GM13977 (cell line): Measurements from ENCODE around the gene GPER1.

Source experiments
- DNase-seq: peaks from one replicate; pipeline ENCODE4 v3.0.0; 2012; ENCODE audit warnings: low spot score
- in situ Hi-C: fragments of 300-500 bp; cut with MboI; formaldehyde crosslinking; loops from one replicate; pipeline ENCODE4 v1.12.0; 2022; ENCODE audit warnings: low sequenced_read_pairs, low pct_unique_long_range_greater_than_20kb, mixed read lengths, inconsistent platforms; ENCODE audit not compliant: unreplicated experiment
- TF ChIP-seq, protein P1 (sequence below): IDR thresholded peaks from 2 replicates; pipeline ENCODE4 v1.5.1; 2012; ENCODE audit warnings: mild to moderate bottlenecking, control low read depth; ENCODE audit not compliant: insufficient read depth; ENCODE audit errors: extremely low read depth, missing control alignments

GPER1 gene

DNA sequence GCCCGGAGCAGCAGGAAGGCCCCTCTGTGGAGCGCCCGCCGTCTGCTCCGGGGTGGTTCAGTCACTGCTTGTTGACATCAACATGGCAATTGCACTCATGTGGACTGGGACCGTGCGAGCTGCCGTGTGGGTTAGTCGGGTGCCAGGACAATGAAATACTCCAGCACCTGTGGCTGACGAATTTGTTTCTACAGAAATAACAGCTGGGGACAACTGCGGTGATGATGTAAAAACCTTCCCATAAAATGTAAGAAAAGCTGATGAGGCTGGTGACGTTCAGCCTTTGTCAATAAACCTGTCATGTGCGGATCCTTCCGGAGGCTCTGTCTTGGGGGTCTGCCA is 5.6 kb downstream of the GPER1 start:
- DNase-seq = no peak
- TF ChIP-seq, protein P1, sequence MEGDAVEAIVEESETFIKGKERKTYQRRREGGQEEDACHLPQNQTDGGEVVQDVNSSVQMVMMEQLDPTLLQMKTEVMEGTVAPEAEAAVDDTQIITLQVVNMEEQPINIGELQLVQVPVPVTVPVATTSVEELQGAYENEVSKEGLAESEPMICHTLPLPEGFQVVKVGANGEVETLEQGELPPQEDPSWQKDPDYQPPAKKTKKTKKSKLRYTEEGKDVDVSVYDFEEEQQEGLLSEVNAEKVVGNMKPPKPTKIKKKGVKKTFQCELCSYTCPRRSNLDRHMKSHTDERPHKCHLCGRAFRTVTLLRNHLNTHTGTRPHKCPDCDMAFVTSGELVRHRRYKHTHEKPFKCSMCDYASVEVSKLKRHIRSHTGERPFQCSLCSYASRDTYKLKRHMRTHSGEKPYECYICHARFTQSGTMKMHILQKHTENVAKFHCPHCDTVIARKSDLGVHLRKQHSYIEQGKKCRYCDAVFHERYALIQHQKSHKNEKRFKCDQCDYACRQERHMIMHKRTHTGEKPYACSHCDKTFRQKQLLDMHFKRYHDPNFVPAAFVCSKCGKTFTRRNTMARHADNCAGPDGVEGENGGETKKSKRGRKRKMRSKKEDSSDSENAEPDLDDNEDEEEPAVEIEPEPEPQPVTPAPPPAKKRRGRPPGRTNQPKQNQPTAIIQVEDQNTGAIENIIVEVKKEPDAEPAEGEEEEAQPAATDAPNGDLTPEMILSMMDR = no peak
- in situ Hi-C loops = no loop called here

DNA sequence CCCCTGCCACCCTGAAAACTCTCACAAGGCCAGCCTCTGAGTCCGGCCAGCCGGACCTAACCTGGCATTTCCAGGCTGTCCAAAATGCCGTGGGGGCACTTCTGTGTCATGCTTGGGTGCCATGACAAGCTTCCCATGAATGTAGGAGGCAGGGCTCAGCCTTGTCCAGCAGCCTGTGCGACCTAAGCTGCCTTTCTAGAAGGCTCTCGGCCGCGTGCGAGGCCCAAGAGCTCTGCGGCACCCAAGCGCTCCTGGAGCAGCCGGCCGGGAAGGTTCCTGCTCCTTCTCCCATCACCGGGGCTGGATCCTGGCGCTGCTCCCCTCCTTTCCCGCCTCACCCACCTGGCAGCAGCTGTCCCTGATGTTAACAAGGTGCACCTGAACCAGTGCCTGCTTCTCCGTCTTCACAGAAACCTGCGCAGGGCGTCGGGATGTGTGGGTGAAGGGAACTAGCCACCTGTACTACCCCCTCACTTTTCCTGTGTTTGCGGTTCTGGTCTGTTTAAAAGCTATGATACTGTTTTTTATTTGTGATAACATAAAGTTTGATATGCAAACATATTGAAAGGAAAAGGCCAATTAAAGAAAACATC is 6.1 kb downstream of the GPER1 start:
- in situ Hi-C loops = no loop called here
- TF ChIP-seq, protein P1 = no peak
- no peak for DNase-seq

DNA sequence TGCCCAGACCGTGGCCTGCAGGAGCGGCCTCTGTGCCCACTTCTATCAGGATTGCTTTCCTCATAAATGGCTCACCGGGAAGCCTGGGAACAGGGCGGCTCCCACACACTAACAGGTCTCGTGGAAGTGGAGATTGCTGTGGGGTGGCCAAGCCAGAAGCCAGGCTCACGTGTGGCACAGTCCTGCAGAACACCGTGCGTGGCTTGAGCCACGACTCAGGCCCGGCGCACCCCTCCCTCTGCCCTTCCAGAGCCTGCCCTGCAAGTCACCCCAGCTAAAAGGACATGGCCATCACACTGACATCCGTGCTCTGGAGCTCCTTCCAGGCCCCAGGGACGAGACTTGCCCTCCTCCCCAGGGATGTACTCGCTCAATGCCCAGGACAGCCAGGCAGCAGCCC is 7.0 kb downstream of the GPER1 start:
- DNase-seq = no peak
- in situ Hi-C loops = no loop called here
- TF ChIP-seq, protein P1 = no peak

DNA sequence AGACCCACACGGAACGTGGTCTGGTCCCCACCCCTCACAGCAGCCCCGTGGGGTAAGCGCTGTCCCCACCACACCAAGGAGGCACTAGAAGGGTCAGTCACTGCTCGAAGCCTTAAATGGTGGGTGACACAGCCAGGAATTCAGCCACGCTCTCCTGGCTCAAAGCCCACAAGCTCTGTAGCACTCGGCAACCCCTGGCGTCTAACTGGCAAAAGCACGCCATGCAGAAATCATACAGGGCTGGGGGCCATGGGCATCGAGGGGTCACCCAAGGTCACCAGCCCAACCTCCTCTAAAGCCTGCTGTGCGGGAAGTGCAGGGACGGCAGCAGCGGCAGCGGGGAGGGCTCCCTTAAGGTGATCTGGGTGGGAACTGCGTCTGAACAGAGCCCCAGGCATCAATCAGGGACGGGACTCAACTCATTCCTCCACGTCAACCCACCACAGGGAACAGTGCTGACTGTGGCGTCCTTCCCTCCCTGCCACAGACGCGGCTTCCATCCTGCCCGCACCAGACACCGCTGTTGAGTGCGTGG is 7.8 kb downstream of the GPER1 start:
- TF ChIP-seq, protein P1 = no peak
- in situ Hi-C loops = no loop called here
- DNase-seq = no peak

DNA sequence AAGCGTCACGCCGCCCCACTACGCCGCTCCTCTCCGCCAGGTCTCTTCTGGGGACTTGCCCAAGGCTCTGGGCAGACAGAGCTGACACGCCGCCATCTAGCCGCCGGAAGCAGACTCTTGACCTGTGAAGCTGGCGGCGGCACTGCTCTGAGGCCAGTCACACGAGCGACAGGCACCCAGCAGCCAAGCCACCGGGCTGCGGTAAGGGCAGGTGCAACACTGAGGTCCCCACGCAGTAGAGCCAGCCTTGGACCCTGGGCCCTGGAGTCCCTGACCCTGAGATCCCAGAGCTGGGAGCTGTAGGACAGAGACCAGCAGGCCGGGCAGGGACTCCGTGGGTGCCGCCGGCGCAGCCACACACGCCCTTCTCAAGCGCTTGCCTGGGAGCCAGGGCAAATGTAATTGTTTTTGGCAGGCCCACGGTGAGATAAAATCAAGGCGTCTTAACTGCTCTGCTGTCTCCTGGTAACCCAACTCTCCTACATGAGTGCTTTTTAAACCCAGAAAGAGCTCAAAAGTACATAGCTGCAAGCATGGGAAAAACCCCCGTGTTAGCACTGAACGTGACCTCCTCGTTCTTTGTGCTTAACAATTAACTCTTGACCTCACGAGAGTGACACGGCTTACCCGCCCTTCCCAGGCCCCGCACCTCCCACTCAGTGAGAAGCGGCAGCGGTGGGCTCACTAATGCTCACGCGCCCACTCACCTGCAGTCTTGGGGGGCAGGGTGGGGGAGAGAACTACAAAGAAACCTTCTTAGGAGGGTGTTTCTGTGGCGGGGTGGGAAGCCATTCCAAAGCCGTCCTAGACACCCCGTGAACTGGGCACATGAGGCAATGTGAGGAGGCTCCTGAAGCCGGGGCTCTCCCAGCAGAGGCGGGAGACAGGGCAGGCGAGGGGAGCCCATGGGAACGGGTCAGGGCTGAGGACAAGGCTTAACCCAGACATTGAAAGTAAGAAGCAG is 8.5 kb downstream of the GPER1 start:
- in situ Hi-C loops = no loop called here
- TF ChIP-seq, protein P1 = no peak
- no peak for DNase-seq

DNA sequence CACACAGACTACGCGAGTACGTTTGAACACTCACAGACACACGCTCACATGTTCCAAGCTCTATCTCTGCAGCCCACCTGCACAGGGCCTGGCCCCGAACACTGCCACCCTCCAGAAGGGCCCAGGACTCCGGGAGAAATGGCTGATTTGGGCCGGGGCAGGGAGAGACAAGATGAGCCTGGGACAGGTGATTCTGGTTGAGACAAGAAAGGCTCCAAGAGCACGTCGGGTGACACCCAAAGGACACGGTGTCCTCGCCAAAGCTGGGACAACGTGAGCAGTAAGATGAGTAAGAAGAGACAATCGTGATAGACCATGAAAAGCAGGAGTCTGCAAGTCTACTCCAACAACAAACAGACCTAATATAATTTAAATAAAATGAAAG is 9.2 kb downstream of the GPER1 start:
- DNase-seq = no peak

More for the DNA sequence above, 9.2 kb downstream of the GPER1 start:
- TF ChIP-seq, protein P1 = no peak
- in situ Hi-C loops = no loop called here
